K562 (cell line): ENCODE results near the gene RTN4.
A peak's percentile ranks its signal among the peaks of the same experiment; 100 is the strongest.

Experiments used
- KDM5B ChIP-seq: fragments of 200-600 bp; sonication (generic); IDR thresholded peaks from 2 replicates; pipeline ENCODE4 v1.6.1; 2012; ENCODE audit warnings: low read depth, mild to moderate bottlenecking, moderate library complexity, low read length, control low read depth, inconsistent platforms; ENCODE audit not compliant: insufficient replicate concordance
- PHF21A ChIP-seq: fragments of 450-650 bp; IDR thresholded peaks from 2 replicates; pipeline ENCODE4 v1.6.1; 2017; ENCODE audit warnings: low read depth, borderline replicate concordance
- POLR2AphosphoS5 ChIP-seq: IDR thresholded peaks from 2 replicates; pipeline ENCODE4 v1.6.1; 2011; ENCODE audit warnings: mild to moderate bottlenecking, low read depth, low read length, moderate library complexity; ENCODE audit not compliant: control insufficient read depth, insufficient read depth
- TF ChIP-seq, protein P1 (sequence below), 3 experiments: IDR thresholded peaks in 2 of 3; conservative IDR thresholded peaks in 1 of 3; 2 replicates each; pipeline ENCODE4 v1.5.1; 2011 to 2012; ENCODE audit warnings: low read length in 3 of 3, mild to moderate bottlenecking in 3 of 3, control low read depth in 2 of 3, improper control_type of control experiment in 1 of 3, inconsistent platforms in 1 of 3, low read depth in 1 of 3, mixed read lengths in 1 of 3, moderate library complexity in 1 of 3; ENCODE audit not compliant: insufficient read depth in 2 of 3

- TF ChIP-seq, protein P1, sequence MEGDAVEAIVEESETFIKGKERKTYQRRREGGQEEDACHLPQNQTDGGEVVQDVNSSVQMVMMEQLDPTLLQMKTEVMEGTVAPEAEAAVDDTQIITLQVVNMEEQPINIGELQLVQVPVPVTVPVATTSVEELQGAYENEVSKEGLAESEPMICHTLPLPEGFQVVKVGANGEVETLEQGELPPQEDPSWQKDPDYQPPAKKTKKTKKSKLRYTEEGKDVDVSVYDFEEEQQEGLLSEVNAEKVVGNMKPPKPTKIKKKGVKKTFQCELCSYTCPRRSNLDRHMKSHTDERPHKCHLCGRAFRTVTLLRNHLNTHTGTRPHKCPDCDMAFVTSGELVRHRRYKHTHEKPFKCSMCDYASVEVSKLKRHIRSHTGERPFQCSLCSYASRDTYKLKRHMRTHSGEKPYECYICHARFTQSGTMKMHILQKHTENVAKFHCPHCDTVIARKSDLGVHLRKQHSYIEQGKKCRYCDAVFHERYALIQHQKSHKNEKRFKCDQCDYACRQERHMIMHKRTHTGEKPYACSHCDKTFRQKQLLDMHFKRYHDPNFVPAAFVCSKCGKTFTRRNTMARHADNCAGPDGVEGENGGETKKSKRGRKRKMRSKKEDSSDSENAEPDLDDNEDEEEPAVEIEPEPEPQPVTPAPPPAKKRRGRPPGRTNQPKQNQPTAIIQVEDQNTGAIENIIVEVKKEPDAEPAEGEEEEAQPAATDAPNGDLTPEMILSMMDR (IDR thresholded peaks at IDR 0.05 in 2 of 3, conservative IDR thresholded peaks at IDR 0.05 in 1 of 3; ENCODE audit: insufficient read depth in 2 of 3, low read depth in 1 of 3, low read length in 3 of 3): peak; percentile 48 to 62 (median 50)
- TF ChIP-seq PHF21A (no peak), POLR2AphosphoS5 (no peak), KDM5B (no peak)
These were observed 35.0 kb downstream of the RTN4 start for GRCh38 chr2:55014962-55015939.
